ENCODE data around the gene DOCK2. TPM values are rescaled to one million over a fixed set of nuclear protein-coding genes. Genes with fewer than 3 reads are reported as not detected.

The DOCK2 gene
- total and polyA plus RNA-seq, 5 donors from 2014 or later = 65.9 to 354 (median 71.1) TPM

DNA sequence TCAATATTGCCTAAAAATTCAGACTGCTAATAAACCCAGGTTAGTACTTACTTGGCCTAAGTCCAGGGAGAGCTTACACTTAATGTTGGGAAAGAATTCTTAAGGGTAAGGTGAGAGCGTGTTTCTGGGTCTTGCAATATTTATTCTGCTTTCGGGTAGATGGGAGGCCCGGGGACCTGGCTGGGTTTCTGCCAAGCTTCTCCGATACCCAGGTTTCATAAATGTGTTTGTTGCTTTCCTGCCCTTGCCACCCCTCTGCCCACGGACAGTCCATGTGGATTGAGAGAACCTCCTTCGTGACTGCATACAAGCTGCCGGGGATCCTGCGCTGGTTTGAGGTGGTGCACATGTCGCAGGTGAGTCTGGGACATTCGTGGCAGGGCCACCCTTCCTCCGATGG lies 420.2 kb downstream of the DOCK2 start:
- no peaks in the 10 kb centered on the region for H3K27me3 Mint-ChIP-seq

DNA sequence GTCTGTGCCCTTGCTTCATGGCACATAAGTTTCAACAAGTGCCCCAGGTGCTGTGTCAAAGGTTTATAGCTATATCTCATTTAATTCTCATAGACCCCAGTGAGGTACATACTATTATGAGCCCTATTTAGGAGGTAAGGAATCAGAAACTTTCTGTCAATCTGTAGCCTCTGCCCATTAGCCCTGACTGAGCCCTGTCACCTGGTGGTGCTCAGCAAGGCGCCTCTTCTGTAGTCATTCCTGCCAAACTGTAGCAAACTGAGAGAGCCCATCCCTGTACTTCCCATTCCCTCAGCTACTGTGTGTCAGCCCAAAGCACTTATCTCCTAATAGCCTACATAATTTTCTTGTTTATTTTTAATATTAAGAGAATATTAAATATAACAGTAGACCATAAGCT lies 422.1 kb downstream of the DOCK2 start:
- H3K27me3 Mint-ChIP-seq = no peaks in the 10 kb centered on the region
- Histone ChIP-seq H3K27ac (ENCODE audit: insufficient read depth, low read length, poor library complexity, severe bottlenecking) (no peak overlapping the region), H3K36me3 (ENCODE audit: control insufficient read depth, insufficient read depth, low read length) (peaks cover 93% of the 10 kb centered on the region), H3K9me3 (ENCODE audit: control insufficient read depth in 2 of 2, low read length in 2 of 2) (peaks cover 0 to 3% of the 10 kb centered on the region in 2 experiments), H3K4me3 (ENCODE audit: low read depth, low read length) (no peak overlapping the region), H3K27me3 (ENCODE audit: control insufficient read depth, insufficient read depth, low read length) (no peaks in the 10 kb centered on the region), H3K4me1 (ENCODE audit: control insufficient read depth, insufficient read depth, low read length, poor library complexity, severe bottlenecking) (no peaks in the 10 kb centered on the region)
- ATAC-seq (ENCODE audit: low read depth in 2 of 2) (no peak), DNase-seq (no peak)
- H3K9me3 Mint-ChIP-seq = peaks cover 0 to 5% (median 0%) of the 10 kb centered on the region in 7 donors
- peaks cover 76% of the 10 kb centered on the region for H3K36me3 Mint-ChIP-seq
- no peak overlapping the region for H3K27ac Mint-ChIP-seq
- no peak overlapping the region for H3K4me3 Mint-ChIP-seq
- H3K4me1 Mint-ChIP-seq = peaks cover 0 to 5% (median 2%) of the 10 kb centered on the region in 4 donors

More for the DNA sequence above, 420.2 kb downstream of the DOCK2 start:
- no peak overlapping the region for H3K27ac ChIP-seq (ENCODE audit: insufficient read depth, low read length, poor library complexity, severe bottlenecking)
- DNase-seq (no peak), ATAC-seq (ENCODE audit: low read depth in 2 of 2) (no peak)
- peaks cover 0 to 5% (median 0%) of the 10 kb centered on the region in 4 donors for H3K4me1 Mint-ChIP-seq
- H3K9me3 ChIP-seq (ENCODE audit: control insufficient read depth in 2 of 2, low read length in 2 of 2) = peaks cover 0 to 3% of the 10 kb centered on the region in 2 experiments
- H3K4me3 Mint-ChIP-seq = no peak overlapping the region
- H3K36me3 ChIP-seq (ENCODE audit: control insufficient read depth, insufficient read depth, low read length) = peaks cover 92% of the 10 kb centered on the region
- H3K4me1 ChIP-seq (ENCODE audit: control insufficient read depth, insufficient read depth, low read length, poor library complexity, severe bottlenecking) = no peaks in the 10 kb centered on the region
- H3K27me3 ChIP-seq (ENCODE audit: control insufficient read depth, insufficient read depth, low read length) = no peaks in the 10 kb centered on the region
- H3K36me3 Mint-ChIP-seq = peaks cover 88% of the 10 kb centered on the region
- no peak overlapping the region for H3K4me3 ChIP-seq (ENCODE audit: low read depth, low read length)
- peaks cover 0 to 5% (median 0%) of the 10 kb centered on the region in 7 donors for H3K9me3 Mint-ChIP-seq
- H3K27ac Mint-ChIP-seq = no peak overlapping the region

DNA sequence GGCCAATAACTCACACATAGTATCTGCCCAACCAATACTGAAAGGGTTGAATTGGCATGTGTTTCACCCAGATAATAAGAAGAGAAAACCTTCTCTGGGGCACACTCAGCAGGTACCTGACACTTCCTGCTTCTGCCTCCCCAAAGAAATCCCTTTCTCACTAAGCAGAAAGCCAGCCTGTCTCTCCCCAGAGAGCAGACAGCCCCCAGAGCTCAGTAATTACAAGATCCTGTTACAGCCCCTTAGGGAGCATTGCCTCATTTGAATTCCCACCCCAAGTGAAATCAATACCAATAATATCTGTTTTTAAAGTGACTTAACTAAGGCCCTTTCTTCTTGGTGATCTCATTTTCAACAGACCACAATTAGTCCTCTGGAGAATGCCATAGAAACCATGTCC lies 430.1 kb downstream of the DOCK2 start:
- Histone ChIP-seq H3K27ac (ENCODE audit: insufficient read depth, low read length, poor library complexity, severe bottlenecking) (no peak overlapping the region), H3K4me1 (ENCODE audit: control insufficient read depth, insufficient read depth, low read length, poor library complexity, severe bottlenecking) (no peaks in the 10 kb centered on the region), H3K9me3 (ENCODE audit: control insufficient read depth in 2 of 2, low read length in 2 of 2) (no peaks in the 10 kb centered on the region), H3K27me3 (ENCODE audit: control insufficient read depth, insufficient read depth, low read length) (no peaks in the 10 kb centered on the region), H3K36me3 (ENCODE audit: control insufficient read depth, insufficient read depth, low read length) (peaks cover 71% of the 10 kb centered on the region), H3K4me3 (ENCODE audit: low read depth, low read length) (no peak overlapping the region)
- Mint-ChIP-seq H3K9me3 (no peaks in the 10 kb centered on the region), H3K4me1 (peaks cover 0 to 14% (median 1%) of the 10 kb centered on the region in 4 donors), H3K27me3 (no peaks in the 10 kb centered on the region), H3K4me3 (no peak overlapping the region), H3K36me3 (peaks cover 81% of the 10 kb centered on the region), H3K27ac (peak overlapping the region in 1 of 3 donors; percentile 7)
- ATAC-seq (ENCODE audit: low read depth in 2 of 2) (no peak), DNase-seq (no peak)

DNA sequence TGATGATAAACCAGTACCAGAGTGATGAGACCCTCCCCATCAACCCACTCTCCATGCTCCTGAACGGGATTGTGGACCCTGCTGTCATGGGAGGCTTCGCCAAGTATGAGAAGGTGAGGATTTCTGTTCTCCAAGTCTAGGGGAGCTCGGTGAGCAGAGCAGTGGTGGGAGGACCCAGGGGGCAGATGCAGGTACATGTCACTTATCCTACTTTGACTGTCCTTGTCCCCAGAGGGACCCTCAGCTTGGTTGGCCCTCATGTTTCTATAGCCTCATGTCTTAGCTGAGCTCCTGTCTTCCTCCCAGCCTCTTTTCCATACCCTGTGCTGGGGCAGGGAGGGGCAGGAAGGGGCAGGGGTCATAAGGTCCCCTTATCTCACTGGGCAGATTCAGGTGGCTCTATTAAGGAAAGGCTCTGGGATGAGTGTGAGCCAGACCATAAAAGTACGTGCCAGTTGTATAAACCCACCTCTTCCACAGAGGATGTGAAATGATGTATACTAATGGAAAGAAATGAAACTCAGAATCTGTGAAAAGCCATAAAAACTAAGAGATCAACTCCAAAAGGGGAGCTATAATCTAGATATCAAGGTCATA lies 430.6 kb downstream of the DOCK2 start:
- peak overlapping the region in 2 of 3 donors; percentile 7 to 31 for H3K27ac Mint-ChIP-seq

DNA sequence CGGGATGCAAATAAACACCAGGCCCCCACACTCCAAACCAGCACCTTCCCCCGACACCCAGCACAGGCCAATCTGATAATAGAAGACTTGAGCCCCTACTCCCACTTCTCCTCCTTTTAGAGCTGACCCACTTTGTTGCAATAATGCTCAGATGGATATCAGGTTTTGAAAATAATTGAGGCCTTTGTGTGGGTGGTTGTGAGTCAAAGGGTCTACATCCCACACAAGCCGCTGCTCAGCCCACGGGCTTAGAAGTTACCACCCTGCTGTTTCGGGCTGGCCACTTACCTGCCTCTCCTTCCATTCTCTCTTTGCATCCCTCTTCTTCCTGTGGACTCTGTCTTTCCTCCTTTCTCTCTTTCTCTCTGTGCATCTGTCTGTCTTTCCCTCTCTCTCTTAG lies 432.4 kb downstream of the DOCK2 start:
- Histone ChIP-seq H3K4me1 (ENCODE audit: control insufficient read depth, insufficient read depth, low read length, poor library complexity, severe bottlenecking) (no peaks in the 10 kb centered on the region), H3K27me3 (ENCODE audit: control insufficient read depth, insufficient read depth, low read length) (no peaks in the 10 kb centered on the region), H3K9me3 (ENCODE audit: control insufficient read depth in 2 of 2, low read length in 2 of 2) (no peaks in the 10 kb centered on the region), H3K27ac (ENCODE audit: insufficient read depth, low read length, poor library complexity, severe bottlenecking) (no peak overlapping the region), H3K4me3 (ENCODE audit: low read depth, low read length) (no peak overlapping the region), H3K36me3 (ENCODE audit: control insufficient read depth, insufficient read depth, low read length) (peaks cover 53% of the 10 kb centered on the region)
- Mint-ChIP-seq H3K27ac (peak overlapping the region in 1 of 3 donors; percentile 23), H3K9me3 (no peaks in the 10 kb centered on the region), H3K4me1 (peaks cover 0 to 6% (median 2%) of the 10 kb centered on the region in 4 donors), H3K27me3 (no peaks in the 10 kb centered on the region), H3K36me3 (peaks cover 82% of the 10 kb centered on the region), H3K4me3 (no peak overlapping the region)
- ATAC-seq (ENCODE audit: low read depth in 2 of 2) (no peak), DNase-seq (no peak)

More for the DNA sequence above, 430.6 kb downstream of the DOCK2 start:
- Histone ChIP-seq H3K4me1 (ENCODE audit: control insufficient read depth, insufficient read depth, low read length, poor library complexity, severe bottlenecking) (no peaks in the 10 kb centered on the region), H3K27me3 (ENCODE audit: control insufficient read depth, insufficient read depth, low read length) (no peaks in the 10 kb centered on the region), H3K4me3 (ENCODE audit: low read depth, low read length) (no peak overlapping the region), H3K9me3 (ENCODE audit: control insufficient read depth in 2 of 2, low read length in 2 of 2) (no peaks in the 10 kb centered on the region), H3K36me3 (ENCODE audit: control insufficient read depth, insufficient read depth, low read length) (peaks cover 66% of the 10 kb centered on the region), H3K27ac (ENCODE audit: insufficient read depth, low read length, poor library complexity, severe bottlenecking) (no peak overlapping the region)
- Mint-ChIP-seq H3K4me1 (peaks cover 0 to 14% (median 1%) of the 10 kb centered on the region in 4 donors), H3K9me3 (no peaks in the 10 kb centered on the region), H3K27me3 (no peaks in the 10 kb centered on the region), H3K36me3 (peaks cover 81% of the 10 kb centered on the region), H3K4me3 (no peak overlapping the region)
- DNase-seq = no peak
- no peak for ATAC-seq (ENCODE audit: low read depth in 2 of 2)

DNA sequence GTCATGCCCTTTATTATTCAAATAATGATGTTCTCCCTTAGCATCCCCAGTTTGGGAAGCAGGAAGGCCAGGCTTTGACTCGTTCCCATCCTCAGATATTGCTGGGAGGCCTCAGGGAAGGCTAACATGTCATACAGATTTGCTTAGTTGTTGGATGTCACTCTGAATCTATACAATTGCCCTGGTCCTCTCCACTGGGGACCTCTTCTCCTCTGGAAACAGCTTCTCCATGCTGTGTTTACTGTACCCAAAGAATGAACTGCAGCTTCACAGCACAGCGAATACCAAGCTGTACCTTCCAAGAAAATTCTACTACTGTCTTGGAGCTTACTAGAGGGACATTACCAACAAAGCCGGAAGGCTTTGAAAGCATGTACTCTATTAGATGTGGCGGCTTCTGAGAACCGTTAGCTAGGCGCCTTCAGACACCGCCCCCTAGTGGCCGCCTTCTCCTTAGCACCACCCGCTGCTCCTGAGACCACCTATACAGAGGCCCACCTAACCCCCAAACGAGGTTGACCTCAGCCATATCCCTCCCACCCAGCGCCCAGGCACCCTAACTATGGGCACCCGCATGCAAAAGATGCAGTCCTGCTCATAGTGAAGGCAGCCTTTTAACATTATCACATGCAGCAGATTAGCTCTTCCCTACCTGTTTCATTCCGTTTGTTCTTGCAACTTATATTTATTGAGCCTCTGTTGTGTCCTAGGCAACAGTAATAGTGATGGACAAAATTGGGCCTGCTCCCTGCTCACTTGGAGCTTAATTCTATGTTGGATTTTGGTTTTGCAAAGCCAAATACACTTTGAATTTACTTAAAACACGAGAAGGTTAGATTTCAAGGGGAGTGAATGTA lies 433.7 kb downstream of the DOCK2 start:
- H3K9me3 Mint-ChIP-seq = no peaks in the 10 kb centered on the region
- Histone ChIP-seq H3K4me3 (ENCODE audit: low read depth, low read length) (no peak overlapping the region), H3K9me3 (ENCODE audit: control insufficient read depth in 2 of 2, low read length in 2 of 2) (no peaks in the 10 kb centered on the region), H3K4me1 (ENCODE audit: control insufficient read depth, insufficient read depth, low read length, poor library complexity, severe bottlenecking) (no peaks in the 10 kb centered on the region), H3K36me3 (ENCODE audit: control insufficient read depth, insufficient read depth, low read length) (peaks cover 64% of the 10 kb centered on the region), H3K27me3 (ENCODE audit: control insufficient read depth, insufficient read depth, low read length) (no peaks in the 10 kb centered on the region), H3K27ac (ENCODE audit: insufficient read depth, low read length, poor library complexity, severe bottlenecking) (no peak overlapping the region)
- H3K27ac Mint-ChIP-seq = peak overlapping the region in 1 of 3 donors; percentile 88
- no peak overlapping the region for H3K4me3 Mint-ChIP-seq
- H3K4me1 Mint-ChIP-seq = peaks cover 0 to 2% (median 0%) of the 10 kb centered on the region in 4 donors
- H3K36me3 Mint-ChIP-seq = peaks cover 84% of the 10 kb centered on the region
- ATAC-seq (ENCODE audit: low read depth in 2 of 2) (no peak), DNase-seq (peak in 1 of 3 donors; percentile 8)
- H3K27me3 Mint-ChIP-seq = no peaks in the 10 kb centered on the region

DNA sequence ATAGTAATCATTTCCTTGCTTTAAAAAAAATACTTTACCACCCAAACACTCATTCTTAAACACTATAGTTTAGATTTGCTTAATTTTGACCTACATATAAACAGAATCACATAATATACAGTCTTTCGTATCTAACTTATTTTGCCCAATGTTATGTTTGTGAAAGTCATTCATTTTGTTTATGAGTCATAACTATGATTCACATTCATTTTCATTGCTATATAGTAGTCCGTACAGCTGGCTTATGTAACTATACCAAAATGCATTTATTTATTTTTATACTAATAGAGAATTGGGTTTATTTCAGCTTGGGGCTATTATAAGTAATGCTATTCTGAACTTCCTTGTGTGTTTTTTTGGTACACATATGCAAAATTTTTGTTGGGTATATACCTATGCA lies 434.7 kb downstream of the DOCK2 start:
- Mint-ChIP-seq H3K36me3 (peaks cover 84% of the 10 kb centered on the region), H3K4me1 (peaks cover 0 to 2% (median 0%) of the 10 kb centered on the region in 4 donors), H3K4me3 (no peak overlapping the region), H3K9me3 (no peaks in the 10 kb centered on the region), H3K27me3 (no peaks in the 10 kb centered on the region), H3K27ac (no peak overlapping the region)
- no peak for DNase-seq
- H3K36me3 ChIP-seq (ENCODE audit: control insufficient read depth, insufficient read depth, low read length) = peaks cover 69% of the 10 kb centered on the region
- no peak overlapping the region for H3K4me3 ChIP-seq (ENCODE audit: low read depth, low read length)
- no peaks in the 10 kb centered on the region for H3K4me1 ChIP-seq (ENCODE audit: control insufficient read depth, insufficient read depth, low read length, poor library complexity, severe bottlenecking)
- ATAC-seq (ENCODE audit: low read depth in 2 of 2) = no peak
- H3K9me3 ChIP-seq (ENCODE audit: control insufficient read depth in 2 of 2, low read length in 2 of 2) = no peaks in the 10 kb centered on the region
- H3K27ac ChIP-seq (ENCODE audit: insufficient read depth, low read length, poor library complexity, severe bottlenecking) = no peak overlapping the region
- no peaks in the 10 kb centered on the region for H3K27me3 ChIP-seq (ENCODE audit: control insufficient read depth, insufficient read depth, low read length)
